ENCODE measurements around the gene AMIGO2. TPM values are rescaled to one million over a fixed set of nuclear protein-coding genes. Genes with fewer than 3 reads are reported as not detected.
A peak's percentile ranks its signal among the peaks of the same experiment; 100 is the strongest.

AMIGO2 gene
- total RNA-seq = 40.2 TPM
- long read RNA-seq, transcript AMIGO2-203 (3 exons, 2,856 nt) = minor isoform, 35 of 117 reads
- long read RNA-seq, transcript AMIGO2-201 (2 exons, 3,763 nt) = major isoform, 52 of 117 reads
- long read RNA-seq, partial matches to known transcripts = 5 of 117 reads
- long read RNA-seq, other reads (novel, unspliced or antisense) = 22 of 117 reads

GRCh38 chr12:47079468-47079980 is at the start of gene AMIGO2, which contains the start of gene PCED1B:
AMIGO2 (minus strand) TSS chr12:47079959; CDS start chr12:47079002, 957 bp downstream.
PCED1B (plus strand) TSS chr12:47079621; CDS start chr12:47235064, 155,443 bp downstream.
- ATAC-seq = peak; percentile 77 to 82
- intact Hi-C loops (cut with DNase I) = no loop called here
- no peaks in the 10 kb centered on the region for H3K36me3 ChIP-seq
- no peaks in the 10 kb centered on the region for H3K9me3 ChIP-seq
- peaks cover 64% of the 10 kb centered on the region for H3K4me1 ChIP-seq
- H3K27me3 ChIP-seq (ENCODE audit: low read depth) = no peaks in the 10 kb centered on the region
- peak within 1 kb of the TSS; percentile 94 for H3K27ac ChIP-seq
- TF ChIP-seq CTCF (IDR thresholded peaks at IDR 0.05) = peak; percentile 44
- H3K4me3 ChIP-seq = peak within 1 kb of the TSS; percentile 75
- DNase-seq = peak; percentile 88

GRCh38 chr12:47126246-47126645 is 46.5 kb upstream of the AMIGO2 start:
- Histone ChIP-seq H3K9me3 (no peaks in the 10 kb centered on the region), H3K27me3 (ENCODE audit: low read depth) (no peaks in the 10 kb centered on the region), H3K4me3 (no peak overlapping the region), H3K4me1 (no peaks in the 10 kb centered on the region), H3K36me3 (no peaks in the 10 kb centered on the region), H3K27ac (no peak overlapping the region)
- no peak for ATAC-seq
- no peak for DNase-seq
- intact Hi-C loops (cut with DNase I) = no loop called here
- no peak for TF ChIP-seq CTCF (IDR thresholded peaks at IDR 0.05)

- Histone ChIP-seq H3K36me3 (no peaks in the 10 kb centered on the region), H3K4me3 (no peak overlapping the region), H3K9me3 (no peaks in the 10 kb centered on the region), H3K27ac (no peak overlapping the region), H3K4me1 (no peaks in the 10 kb centered on the region), H3K27me3 (ENCODE audit: low read depth) (no peaks in the 10 kb centered on the region)
- intact Hi-C loops (cut with DNase I) = no loop called here
- ATAC-seq (no peak), DNase-seq (no peak)
- TF ChIP-seq CTCF (IDR thresholded peaks at IDR 0.05) = no peak
These were observed 44.7 kb upstream of the AMIGO2 start for GRCh38 chr12:47124451-47124850.

- Histone ChIP-seq H3K4me1 (no peaks in the 10 kb centered on the region), H3K4me3 (no peak overlapping the region), H3K27ac (no peak overlapping the region), H3K27me3 (ENCODE audit: low read depth) (no peaks in the 10 kb centered on the region), H3K36me3 (no peaks in the 10 kb centered on the region), H3K9me3 (no peaks in the 10 kb centered on the region)
- TF ChIP-seq CTCF (IDR thresholded peaks at IDR 0.05) = no peak
- ATAC-seq (no peak), DNase-seq (no peak)
- intact Hi-C loops (cut with DNase I) = no loop called here
These were observed 44.0 kb upstream of the AMIGO2 start for GRCh38 chr12:47123730-47124129.

- no peak overlapping the region for H3K27ac ChIP-seq
- H3K4me1 ChIP-seq = no peaks in the 10 kb centered on the region
- no peaks in the 10 kb centered on the region for H3K9me3 ChIP-seq
- H3K4me3 ChIP-seq = no peak overlapping the region
- TF ChIP-seq CTCF (IDR thresholded peaks at IDR 0.05) = no peak
- H3K27me3 ChIP-seq (ENCODE audit: low read depth) = no peaks in the 10 kb centered on the region
- DNase-seq = no peak
- intact Hi-C loops (cut with DNase I) = no loop called here
- no peak for ATAC-seq
- no peaks in the 10 kb centered on the region for H3K36me3 ChIP-seq
These were observed 42.8 kb upstream of the AMIGO2 start for GRCh38 chr12:47122602-47123001.
